Measurements from ENCODE around the gene ARL15.

GRCh38 chr5:54095969-54096368, 214.4 kb downstream of the ARL15 start:
- TF ChIP-seq NFIC (IDR thresholded peaks at IDR 0.05) = no peak
- TF ChIP-seq, protein P1, sequence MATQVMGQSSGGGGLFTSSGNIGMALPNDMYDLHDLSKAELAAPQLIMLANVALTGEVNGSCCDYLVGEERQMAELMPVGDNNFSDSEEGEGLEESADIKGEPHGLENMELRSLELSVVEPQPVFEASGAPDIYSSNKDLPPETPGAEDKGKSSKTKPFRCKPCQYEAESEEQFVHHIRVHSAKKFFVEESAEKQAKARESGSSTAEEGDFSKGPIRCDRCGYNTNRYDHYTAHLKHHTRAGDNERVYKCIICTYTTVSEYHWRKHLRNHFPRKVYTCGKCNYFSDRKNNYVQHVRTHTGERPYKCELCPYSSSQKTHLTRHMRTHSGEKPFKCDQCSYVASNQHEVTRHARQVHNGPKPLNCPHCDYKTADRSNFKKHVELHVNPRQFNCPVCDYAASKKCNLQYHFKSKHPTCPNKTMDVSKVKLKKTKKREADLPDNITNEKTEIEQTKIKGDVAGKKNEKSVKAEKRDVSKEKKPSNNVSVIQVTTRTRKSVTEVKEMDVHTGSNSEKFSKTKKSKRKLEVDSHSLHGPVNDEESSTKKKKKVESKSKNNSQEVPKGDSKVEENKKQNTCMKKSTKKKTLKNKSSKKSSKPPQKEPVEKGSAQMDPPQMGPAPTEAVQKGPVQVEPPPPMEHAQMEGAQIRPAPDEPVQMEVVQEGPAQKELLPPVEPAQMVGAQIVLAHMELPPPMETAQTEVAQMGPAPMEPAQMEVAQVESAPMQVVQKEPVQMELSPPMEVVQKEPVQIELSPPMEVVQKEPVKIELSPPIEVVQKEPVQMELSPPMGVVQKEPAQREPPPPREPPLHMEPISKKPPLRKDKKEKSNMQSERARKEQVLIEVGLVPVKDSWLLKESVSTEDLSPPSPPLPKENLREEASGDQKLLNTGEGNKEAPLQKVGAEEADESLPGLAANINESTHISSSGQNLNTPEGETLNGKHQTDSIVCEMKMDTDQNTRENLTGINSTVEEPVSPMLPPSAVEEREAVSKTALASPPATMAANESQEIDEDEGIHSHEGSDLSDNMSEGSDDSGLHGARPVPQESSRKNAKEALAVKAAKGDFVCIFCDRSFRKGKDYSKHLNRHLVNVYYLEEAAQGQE (IDR thresholded peaks at IDR 0.05; ENCODE audit: low read depth) = no peak
- TF ChIP-seq RAD21 (IDR thresholded peaks at IDR 0.05; ENCODE audit: low read depth) = no peak
- TF ChIP-seq, protein P2, sequence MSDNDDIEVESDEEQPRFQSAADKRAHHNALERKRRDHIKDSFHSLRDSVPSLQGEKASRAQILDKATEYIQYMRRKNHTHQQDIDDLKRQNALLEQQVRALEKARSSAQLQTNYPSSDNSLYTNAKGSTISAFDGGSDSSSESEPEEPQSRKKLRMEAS (IDR thresholded peaks at IDR 0.05) = no peak
- no peak for TF ChIP-seq TCF12 (IDR thresholded peaks at IDR 0.05; ENCODE audit: low read depth)
- no peak for TF ChIP-seq YY1 (IDR thresholded peaks at IDR 0.05; ENCODE audit: low read depth)
- no peak for TF ChIP-seq TAF1 (IDR thresholded peaks at IDR 0.05; ENCODE audit: low read depth)

Data from Ishikawa (cell line).